SU-DHL-6 (cell line): ENCODE measurements around the gene GRAP2.
"Not testable (repeated sequence)": the region's sequence is repeated elsewhere in the genome, so short reads cannot be mapped to it uniquely, and the experiment has no call there.

Experiments used
- H2AFZ ChIP-seq: fragments of 200-600 bp; sonication (generic); 2 replicates; pipeline ENCODE4 v1.6.1; 2014; ENCODE audit warnings: low read depth, mild to moderate bottlenecking, moderate library complexity, mixed read lengths, antibody characterized with exemption, low read length; ENCODE audit not compliant: severe bottlenecking
- H3F3A ChIP-seq: fragments of 200-600 bp; shearing (Covaris generic); 2 replicates; pipeline ENCODE4 v1.6.0; 2016; ENCODE audit warnings: antibody characterized with exemption, mild to moderate bottlenecking; ENCODE audit not compliant: insufficient read depth
- H3K27ac ChIP-seq: fragments of 200-600 bp; sonication (generic); 2 replicates; pipeline ENCODE4 v1.5.1; 2016; ENCODE audit warnings: low read depth, mild to moderate bottlenecking, low read length, moderate library complexity, mixed read lengths
- H3K27me3 ChIP-seq: fragments of 200-600 bp; sonication (generic), shearing (Covaris generic); 2 replicates; pipeline ENCODE4 v1.6.0; 2014; ENCODE audit warnings: mild to moderate bottlenecking, low read length
- H3K36me3 ChIP-seq: fragments of 200-600 bp; sonication (generic); 2 replicates; pipeline ENCODE4 v1.6.1; 2014; ENCODE audit warnings: mild to moderate bottlenecking, low read length, mixed read lengths
- H3K4me2 ChIP-seq: fragments of 300-600, 200-600 bp; shearing (Covaris generic), sonication (generic); 2 replicates; pipeline ENCODE4 v1.6.0; 2014; ENCODE audit warnings: low read length, low read depth, mild to moderate bottlenecking; ENCODE audit not compliant: poor library complexity, severe bottlenecking
- H3K4me3 ChIP-seq: fragments of 200-600 bp; sonication (generic); 2 replicates; pipeline ENCODE4 v1.5.1; 2014; ENCODE audit warnings: antibody characterized with exemption, low read length, mild to moderate bottlenecking, mixed read lengths; ENCODE audit not compliant: insufficient read depth, poor library complexity, severe bottlenecking
- H3K79me2 ChIP-seq: fragments of 200-600 bp; sonication (generic); 2 replicates; pipeline ENCODE4 v1.6.1; 2014; ENCODE audit warnings: mild to moderate bottlenecking, low read length, moderate library complexity; ENCODE audit not compliant: insufficient read depth
- H3K9ac ChIP-seq: fragments of 200-600 bp; sonication (generic); 2 replicates; pipeline ENCODE4 v1.7.0; 2014; ENCODE audit warnings: mild to moderate bottlenecking, low read length
- H3K9me2 ChIP-seq: fragments of 200-600 bp; sonication (generic); replicated peaks from 2 replicates; pipeline ENCODE4 v1.6.1; 2014; ENCODE audit warnings: low read length; ENCODE audit not compliant: insufficient read depth
- H3K9me3 ChIP-seq: fragments of 200-600 bp; sonication (generic); 2 replicates; pipeline ENCODE4 v1.6.1; 2014; ENCODE audit warnings: low read length, mixed read lengths; ENCODE audit not compliant: insufficient read depth
- H4K20me1 ChIP-seq: fragments of 200-600 bp; sonication (generic); 2 replicates; pipeline ENCODE4 v1.6.1; 2014; ENCODE audit warnings: low read depth, mild to moderate bottlenecking, antibody characterized with exemption, low read length, moderate library complexity, mixed read lengths
- EZH2phosphoT487 ChIP-seq: fragments of 200-600 bp; sonication (generic), shearing (Covaris generic); conservative IDR thresholded peaks from 2 replicates; pipeline ENCODE4 v1.6.1; 2018; ENCODE audit warnings: mild to moderate bottlenecking, antibody characterized with exemption, low read length, moderate library complexity, mixed read lengths
- TF ChIP-seq, protein P1 (sequence below): fragments of 200-600 bp; sonication (generic); IDR thresholded peaks from one replicate; pipeline ENCODE4 v1.5.1; 2017; ENCODE audit warnings: antibody characterized with exemption, mild to moderate bottlenecking, low read length, moderate library complexity; ENCODE audit not compliant: insufficient read depth, poor library complexity, severe bottlenecking

GRAP2 gene

DNA sequence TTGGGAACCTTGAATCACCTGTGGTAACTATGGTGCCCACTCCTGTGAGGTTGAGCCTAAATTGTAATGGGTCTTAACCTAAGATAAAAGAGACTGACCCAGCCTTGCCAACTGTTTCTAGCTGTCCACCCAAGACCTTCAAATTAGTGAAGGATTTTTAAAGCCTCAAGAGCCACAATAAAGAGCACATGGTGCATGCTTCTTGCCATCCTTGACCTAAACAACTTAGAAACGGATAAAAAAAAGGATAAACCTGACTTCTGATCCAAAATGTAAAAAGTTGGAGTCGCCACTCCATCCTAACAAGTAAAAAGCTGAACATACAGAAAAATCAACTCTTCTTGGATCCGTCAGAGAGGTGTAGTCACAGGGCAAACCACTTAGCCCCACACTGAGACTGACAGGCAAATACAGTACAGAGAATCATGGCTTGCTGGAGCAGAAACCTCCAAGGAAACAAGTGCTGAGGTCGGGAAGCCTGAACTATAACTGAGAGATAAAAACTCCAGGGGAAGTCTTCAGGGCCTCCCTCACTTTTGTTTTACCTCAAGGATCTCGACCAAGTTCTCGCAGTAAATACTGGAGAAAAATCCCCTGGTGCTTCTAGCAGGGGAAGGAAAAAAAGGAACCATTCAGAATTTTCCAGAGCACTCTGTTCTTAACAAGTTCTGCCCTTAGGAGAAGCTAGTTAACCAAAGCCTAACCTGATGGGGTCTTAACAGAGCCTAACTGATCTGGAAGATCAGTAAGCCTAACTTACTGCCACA, 23.6 kb upstream of the GRAP2 start:
- Histone ChIP-seq H3K9me3 (no peaks in the 10 kb centered on the region), H2AFZ (no peak overlapping the region), H3K9me2 (no peaks in the 10 kb centered on the region), H3F3A (no peaks in the 10 kb centered on the region), H3K4me2 (no peak overlapping the region), H3K79me2 (no peaks in the 10 kb centered on the region), H4K20me1 (no peaks in the 10 kb centered on the region), H3K9ac (no peak overlapping the region), H3K27ac (no peak overlapping the region), H3K4me3 (no peak overlapping the region), H3K36me3 (no peaks in the 10 kb centered on the region), H3K27me3 (no peaks in the 10 kb centered on the region)
- TF ChIP-seq, protein P1, sequence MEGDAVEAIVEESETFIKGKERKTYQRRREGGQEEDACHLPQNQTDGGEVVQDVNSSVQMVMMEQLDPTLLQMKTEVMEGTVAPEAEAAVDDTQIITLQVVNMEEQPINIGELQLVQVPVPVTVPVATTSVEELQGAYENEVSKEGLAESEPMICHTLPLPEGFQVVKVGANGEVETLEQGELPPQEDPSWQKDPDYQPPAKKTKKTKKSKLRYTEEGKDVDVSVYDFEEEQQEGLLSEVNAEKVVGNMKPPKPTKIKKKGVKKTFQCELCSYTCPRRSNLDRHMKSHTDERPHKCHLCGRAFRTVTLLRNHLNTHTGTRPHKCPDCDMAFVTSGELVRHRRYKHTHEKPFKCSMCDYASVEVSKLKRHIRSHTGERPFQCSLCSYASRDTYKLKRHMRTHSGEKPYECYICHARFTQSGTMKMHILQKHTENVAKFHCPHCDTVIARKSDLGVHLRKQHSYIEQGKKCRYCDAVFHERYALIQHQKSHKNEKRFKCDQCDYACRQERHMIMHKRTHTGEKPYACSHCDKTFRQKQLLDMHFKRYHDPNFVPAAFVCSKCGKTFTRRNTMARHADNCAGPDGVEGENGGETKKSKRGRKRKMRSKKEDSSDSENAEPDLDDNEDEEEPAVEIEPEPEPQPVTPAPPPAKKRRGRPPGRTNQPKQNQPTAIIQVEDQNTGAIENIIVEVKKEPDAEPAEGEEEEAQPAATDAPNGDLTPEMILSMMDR, result no peak
- no peak for TF ChIP-seq EZH2phosphoT487

- Histone ChIP-seq H3K9ac (no peak overlapping the region), H2AFZ (no peak overlapping the region), H3K9me2 (no peaks in the 10 kb centered on the region), H3K27ac (no peak overlapping the region), H3K79me2 (no peaks in the 10 kb centered on the region), H3K27me3 (no peaks in the 10 kb centered on the region), H3K4me3 (no peak overlapping the region), H3K4me2 (no peak overlapping the region), H4K20me1 (no peaks in the 10 kb centered on the region), H3K9me3 (no peaks in the 10 kb centered on the region), H3F3A (no peaks in the 10 kb centered on the region), H3K36me3 (no peaks in the 10 kb centered on the region)
- TF ChIP-seq, protein P1, result no peak
- no peak for TF ChIP-seq EZH2phosphoT487
These were observed 20.2 kb upstream of the GRAP2 start for GRCh38 chr22:39880722-39881121.

GRCh38 chr22:39883057-39883456, 17.8 kb upstream of the GRAP2 start:
- H3F3A ChIP-seq, result no peaks in the 10 kb centered on the region
- no peaks in the 10 kb centered on the region for H3K79me2 ChIP-seq
- no peak overlapping the region for H3K4me2 ChIP-seq
- H3K9me2 ChIP-seq, result no peaks in the 10 kb centered on the region
- no peak overlapping the region for H3K27ac ChIP-seq
- no peaks in the 10 kb centered on the region for H3K27me3 ChIP-seq
- H3K36me3 ChIP-seq, result no peaks in the 10 kb centered on the region
- no peak overlapping the region for H3K4me3 ChIP-seq
- TF ChIP-seq, protein P1, result no peak
- no peak for TF ChIP-seq EZH2phosphoT487
- H4K20me1 ChIP-seq, result no peaks in the 10 kb centered on the region
- no peak overlapping the region for H2AFZ ChIP-seq
- no peak overlapping the region for H3K9ac ChIP-seq
- no peaks in the 10 kb centered on the region for H3K9me3 ChIP-seq

DNA sequence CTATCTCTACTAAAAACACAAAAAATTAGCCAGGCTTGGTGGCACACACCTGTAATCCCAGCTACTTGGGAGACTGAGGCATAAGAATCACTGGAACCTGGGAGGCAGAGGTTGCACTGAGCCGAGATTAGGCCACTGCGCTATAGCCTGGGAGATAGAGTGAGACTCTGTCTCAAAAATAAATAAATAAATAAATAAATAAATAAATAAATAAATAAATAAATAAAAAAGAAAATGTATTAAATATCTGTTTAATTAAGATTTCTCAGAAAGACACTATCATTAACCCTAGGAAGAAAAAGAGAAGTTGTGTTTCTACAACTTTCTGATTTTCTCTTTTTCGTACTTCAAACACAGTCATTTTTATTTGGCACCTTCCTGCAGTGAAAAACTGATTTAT, 11.0 kb upstream of the GRAP2 start:
- H3K27ac ChIP-seq, H3K79me2 ChIP-seq, H3K9me2 ChIP-seq, H2AFZ ChIP-seq, H3F3A ChIP-seq, H3K27me3 ChIP-seq, H4K20me1 ChIP-seq, H3K9me3 ChIP-seq, H3K4me3 ChIP-seq, H3K36me3 ChIP-seq, H3K9ac ChIP-seq, H3K4me2 ChIP-seq: not testable (repeated sequence)
